GM19025 (cell line): ENCODE results near the gene PNLDC1.
"Not testable (repeated sequence)": the region's sequence is repeated elsewhere in the genome, so short reads cannot be mapped to it uniquely, and the experiment has no call there.

Experiments
- ATAC-seq: cut with Tn5 transposase; IDR thresholded peaks from one replicate; pipeline ENCODE4 v1.9.1; 2021; ENCODE audit warnings: mild to moderate bottlenecking, low read depth, moderate library complexity; ENCODE audit not compliant: unreplicated experiment

PNLDC1 gene

GRCh38 chr6:159842035-159842434, 42.0 kb downstream of the PNLDC1 start:
- ATAC-seq: no peak

GRCh38 chr6:159844737-159845645, 44.9 kb downstream of the PNLDC1 start:
- ATAC-seq: no peak

GRCh38 chr6:159848552-159848951, 48.5 kb downstream of the PNLDC1 start:
- not testable (repeated sequence) for ATAC-seq

GRCh38 chr6:159849851-159850250, 49.8 kb downstream of the PNLDC1 start:
- not testable (repeated sequence) for ATAC-seq

GRCh38 chr6:159852877-159853276, 52.8 kb downstream of the PNLDC1 start:
- ATAC-seq: no peak

- ATAC-seq: no peak
Observed at GRCh38 chr6:159853754-159854153, 53.7 kb downstream of the PNLDC1 start.

GRCh38 chr6:159854959-159855358, 54.9 kb downstream of the PNLDC1 start:
- no peak for ATAC-seq

GRCh38 chr6:159858259-159858658, 58.2 kb downstream of the PNLDC1 start:
- no peak for ATAC-seq

- ATAC-seq: no peak
Observed at GRCh38 chr6:159860482-159860881, 60.4 kb downstream of the PNLDC1 start.

GRCh38 chr6:159862103-159862502, 62.0 kb downstream of the PNLDC1 start:
- no peak for ATAC-seq

- ATAC-seq: not testable (repeated sequence)
Observed at GRCh38 chr6:159863341-159863740, 63.3 kb downstream of the PNLDC1 start.

- no peak for ATAC-seq
Observed at GRCh38 chr6:159865226-159865920, 65.3 kb downstream of the PNLDC1 start.

- ATAC-seq: no peak
Observed at GRCh38 chr6:159866286-159867247, 66.5 kb downstream of the PNLDC1 start.
